Activated CD8-positive, alpha-beta memory T cell treated with anti-CD3 and anti-CD28 coated beads for 36 hours (primary cell): ENCODE results near the gene MED20. TPM values are rescaled to one million over a fixed set of nuclear protein-coding genes. Genes with fewer than 3 reads are reported as not detected.

ENCODE experiments used
- CTCF ChIA-PET: fragments of 350-600 bp; sonication (Branson Sonifier 250); formaldehyde crosslinking; loops from one replicate; lab custom pipeline; 2021; ENCODE audit warnings: antibody characterized with exemption; lab: Charles Lee
- POLR2A ChIA-PET: fragments of 350-600 bp; sonication (Branson Sonifier 250); formaldehyde crosslinking; loops from one replicate; lab custom pipeline; 2021; ENCODE audit warnings: antibody characterized with exemption; lab: Charles Lee
- total RNA-seq, 2 experiments: library from RNA; stranded (reverse); gene quantifications; one replicate each; pipeline ENCODE4 v1.2.3, GENCODE V29; 2021

Gene MED20
- total RNA-seq, 2 experiments from 2014 or later: 17.5 to 22.1 TPM

DNA sequence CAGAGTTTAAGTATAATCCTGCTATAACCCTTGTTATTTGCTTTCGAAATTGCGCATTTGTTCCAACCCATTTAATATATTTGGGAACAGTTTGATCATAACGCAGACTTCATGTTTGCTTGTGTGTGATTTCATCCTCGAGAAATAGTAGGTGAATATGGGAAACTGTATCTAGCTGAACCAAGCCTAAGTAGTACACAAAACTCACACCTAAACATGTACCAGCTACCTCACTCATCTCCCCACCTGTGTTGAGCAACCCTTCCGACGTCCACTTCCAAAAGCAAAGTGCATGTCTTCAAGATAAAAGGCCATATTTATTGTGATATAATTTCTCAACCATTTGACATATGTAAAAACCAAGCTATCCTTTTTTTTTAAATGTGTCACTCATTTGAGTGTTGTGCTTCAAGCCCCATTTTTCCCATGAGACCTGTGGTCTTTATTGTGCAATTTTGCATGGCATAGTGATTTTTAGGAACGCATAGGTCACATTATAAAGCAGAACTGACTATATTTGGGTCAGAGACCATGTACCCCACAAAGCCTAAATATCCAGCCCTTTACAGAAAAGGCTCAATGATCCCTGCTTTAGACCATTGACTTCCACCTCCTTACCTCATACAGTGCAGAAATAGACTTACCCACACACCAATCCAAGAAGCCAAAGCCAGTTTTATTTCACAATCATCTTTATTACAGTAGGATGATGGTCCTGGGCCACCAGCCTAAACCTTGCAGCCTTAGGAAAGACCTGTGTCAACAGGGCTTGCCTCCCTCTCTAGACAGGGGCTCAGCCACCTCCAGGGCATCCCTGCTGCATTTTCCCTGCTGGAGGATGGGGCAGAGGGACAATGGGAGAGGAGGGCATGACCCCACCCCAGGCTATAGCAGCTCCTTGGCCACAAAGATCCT, 13.6 kb upstream of the MED20 start:
- CTCF ChIA-PET: interaction anchor here (0.8 to 17.2 kb wide), 6 partner anchors 10 to 147 kb away, joined by 3 to 221 read pairs (median 6); partner anchors contain the start of genes BYSL, MED20, TAF8 and TOMM6
- POLR2A ChIA-PET: interaction anchor here (0.7 to 1.5 kb wide), 3 partner anchors 12 to 113 kb away, joined by 3 to 5 read pairs (median 3); no protein-coding TSS in a partner anchor

GRCh38 chr6:41932378-41932777, 11.4 kb upstream of the MED20 start:
- ChIA-PET CTCF (interaction anchor here (1.5 to 17.2 kb wide), 3 partner anchors 10 to 113 kb away, joined by 3 to 221 read pairs (median 46); partner anchors contain the start of genes BYSL, MED20 and TAF8), POLR2A (interaction anchor here (1.6 kb wide), 1 partner anchor 8 kb away, joined by 5 read pairs; no protein-coding TSS in a partner anchor)

DNA sequence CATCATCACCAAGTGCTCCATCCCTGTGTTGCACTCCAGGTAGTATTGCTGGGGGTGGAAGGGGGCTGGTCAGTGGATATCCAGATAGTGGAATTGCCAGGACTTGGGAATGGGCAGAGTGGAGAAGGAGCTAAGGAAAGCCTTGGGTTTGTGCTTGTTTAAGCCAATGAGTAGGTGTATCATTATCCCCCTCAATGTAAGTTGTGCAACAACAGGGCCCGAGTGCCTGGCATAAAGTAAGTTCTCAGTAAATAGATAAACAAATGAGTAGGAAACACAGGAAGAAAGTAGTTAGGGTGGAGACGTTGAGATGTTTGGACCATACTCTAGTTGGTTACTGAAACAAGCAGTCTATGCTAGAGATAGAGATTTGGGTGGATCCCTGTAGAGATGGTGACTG, 10.9 kb upstream of the MED20 start:
- POLR2A ChIA-PET: no interaction called here
- CTCF ChIA-PET: interaction anchor here (1.5 to 17.2 kb wide), 2 partner anchors 101 to 113 kb away, joined by 3 to 221 read pairs; partner anchors contain the start of gene TAF8

DNA sequence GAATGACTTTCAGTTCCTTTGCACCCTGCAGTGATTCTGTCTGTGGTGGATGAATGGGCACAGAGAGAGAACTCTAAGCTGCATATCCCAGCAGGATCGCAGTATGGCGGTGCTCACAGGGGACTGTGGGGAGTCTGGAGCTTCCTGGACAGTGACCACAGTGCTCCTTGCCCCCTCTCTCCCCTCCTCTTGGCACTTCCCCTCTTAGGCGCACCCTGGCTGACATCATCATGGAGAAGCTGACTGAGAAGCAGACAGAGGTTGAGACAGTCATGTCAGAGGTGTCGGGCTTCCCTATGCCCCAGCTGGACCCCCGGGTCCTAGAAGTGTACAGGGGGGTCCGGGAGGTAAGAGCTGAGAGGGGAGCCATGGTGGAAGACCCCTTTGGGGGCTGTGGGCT, 9.0 kb upstream of the MED20 start:
- POLR2A ChIA-PET: interaction anchor here (1.0 to 1.5 kb wide), 2 partner anchors 9 kb away, joined by 3 to 6 read pairs; partner anchors contain the start of genes BYSL and MED20
- CTCF ChIA-PET: interaction anchor here (1.1 to 17.2 kb wide), 2 partner anchors 9 to 115 kb away, joined by 4 to 221 read pairs; partner anchors contain the start of gene TAF8

- ChIA-PET CTCF (interaction anchor here (0.9 to 17.2 kb wide), 3 partner anchors 11 to 140 kb away, joined by 3 to 221 read pairs (median 3); partner anchors contain the start of genes TAF8 and TOMM6), POLR2A (interaction anchor here (0.6 kb wide), 1 partner anchor 102 kb away, joined by 3 read pairs; no protein-coding TSS in a partner anchor)
These were observed 6.3 kb upstream of the MED20 start for GRCh38 chr6:41927253-41927652.

DNA sequence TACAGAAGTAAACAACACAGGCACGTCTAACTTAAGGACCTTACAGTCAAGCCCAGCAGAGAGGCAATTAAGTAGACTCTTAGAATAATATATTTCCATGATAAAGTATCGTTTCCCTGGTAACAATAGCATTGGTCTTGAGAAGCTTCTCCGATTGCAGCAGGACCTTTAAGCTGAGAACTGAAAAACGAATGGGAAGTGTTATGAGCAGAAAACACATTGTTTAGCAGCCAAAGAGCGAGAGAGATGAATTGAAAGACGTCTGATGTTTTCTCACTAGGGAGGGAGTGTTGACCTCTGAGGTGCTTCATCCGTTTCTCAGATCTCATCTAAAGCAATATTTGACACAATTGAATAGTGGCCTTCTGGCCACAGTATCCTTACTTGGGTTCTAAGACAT, 1.2 kb upstream of the MED20 start:
- POLR2A ChIA-PET: interaction anchor here (1.3 to 2.0 kb wide), 2 partner anchors 13 to 122 kb away, joined by 5 to 13 read pairs; no protein-coding TSS in a partner anchor
- CTCF ChIA-PET: interaction anchor here (0.6 to 3.9 kb wide), 10 partner anchors 13 to 243 kb away, joined by 3 to 46 read pairs (median 5); partner anchors contain the start of genes TAF8 and USP49

- CTCF ChIA-PET: interaction anchor here (0.6 to 3.9 kb wide), 16 partner anchors 14 to 243 kb away, joined by 3 to 46 read pairs (median 6); partner anchors contain the start of genes CCND3, TAF8, TOMM6 and USP49
- POLR2A ChIA-PET: interaction anchor here (0.9 to 2.0 kb wide), 9 partner anchors 14 to 825 kb away, joined by 3 to 14 read pairs (median 5); partner anchors contain the start of genes CCND3 and TOMM6
These were observed 716 bp upstream of the MED20 start for GRCh38 chr6:41921712-41921998.

- POLR2A ChIA-PET: no interaction called here
- CTCF ChIA-PET: no interaction called here
These were observed 3.4 kb downstream of the MED20 start for GRCh38 chr6:41917528-41917927.

- CTCF ChIA-PET: interaction anchor here (0.6 to 0.8 kb wide), 2 partner anchors 8 to 129 kb away, joined by 3 read pairs; no protein-coding TSS in a partner anchor
- POLR2A ChIA-PET: no interaction called here
These were observed 5.9 kb downstream of the MED20 start for GRCh38 chr6:41914869-41915530.

DNA sequence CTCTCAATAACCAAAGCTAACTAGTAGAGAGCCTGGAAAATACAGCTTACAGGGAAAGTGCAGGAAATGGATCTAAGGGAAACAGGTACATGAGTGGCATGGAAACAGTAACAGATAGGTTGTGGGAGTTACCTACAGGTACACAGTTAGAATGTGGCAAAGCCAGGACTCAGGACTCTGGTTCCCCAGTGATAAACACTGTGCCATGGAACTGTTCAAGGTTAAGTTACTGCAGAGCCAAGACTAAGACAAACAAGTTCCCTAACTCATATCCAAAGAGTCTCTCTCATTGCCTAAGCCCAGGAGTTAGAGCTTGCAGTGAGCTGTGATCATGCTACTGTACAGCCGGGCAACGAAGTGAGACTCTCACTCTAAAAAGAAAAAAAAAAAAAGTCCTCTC, 6.6 kb downstream of the MED20 start:
- ChIA-PET CTCF (interaction anchor here (0.6 to 1.0 kb wide), 4 partner anchors 9 to 136 kb away, joined by 3 to 4 read pairs (median 3); no protein-coding TSS in a partner anchor), POLR2A (no interaction called here)

DNA sequence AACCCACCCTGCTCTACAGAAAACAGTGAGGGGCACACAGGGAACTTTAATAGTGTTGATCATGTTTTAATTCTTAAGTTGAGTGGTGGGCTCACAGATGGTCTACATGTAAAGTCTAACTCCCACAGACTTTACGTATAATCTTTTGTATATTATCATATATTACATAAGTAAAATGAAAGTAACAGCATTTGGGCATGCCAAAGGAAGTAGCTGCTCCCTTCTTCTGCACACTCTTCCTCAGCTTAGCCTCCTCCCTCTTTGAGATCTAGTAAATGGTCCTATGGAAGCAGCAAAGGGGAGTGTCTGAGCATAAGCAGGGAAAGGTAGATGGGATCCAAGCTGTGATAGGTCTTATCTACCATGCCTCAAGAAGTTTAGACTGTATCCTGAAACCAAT, 11.2 kb downstream of the MED20 start:
- CTCF ChIA-PET: interaction anchor here (0.9 kb wide), 2 partner anchors 11 to 175 kb away, joined by 3 read pairs; partner anchors contain the start of genes BYSL and MED20
- POLR2A ChIA-PET: no interaction called here

DNA sequence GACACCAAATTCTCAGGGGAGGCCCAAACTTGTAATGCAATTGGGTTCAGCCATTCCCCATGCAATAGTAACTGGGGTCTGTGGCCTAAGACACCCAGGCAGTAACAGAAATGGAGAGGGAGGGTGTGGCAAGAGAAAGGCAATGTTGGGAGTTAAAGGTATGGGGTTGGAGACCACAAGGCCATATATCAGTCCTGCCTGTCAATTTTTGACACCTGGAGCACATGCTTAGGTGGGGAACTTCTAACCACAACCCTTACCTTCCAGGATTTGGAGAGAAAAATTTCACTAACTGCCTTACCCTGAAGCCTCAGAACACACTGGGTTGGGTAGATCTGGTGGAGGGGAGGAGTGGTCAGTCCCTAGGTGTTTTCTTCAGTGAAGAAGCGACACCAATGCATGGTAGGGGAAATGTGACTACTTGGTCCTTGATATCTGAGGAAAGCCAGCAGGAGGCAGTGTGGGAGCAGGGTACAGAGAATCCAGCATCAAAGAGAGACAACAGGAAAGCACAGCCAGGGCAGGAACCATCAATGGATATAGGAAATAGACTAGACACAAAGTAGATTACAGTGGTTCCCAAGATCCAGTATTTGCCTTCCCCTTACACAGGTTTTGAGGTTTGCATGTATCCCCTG, 18.9 kb downstream of the MED20 start:
- POLR2A ChIA-PET: no interaction called here
- CTCF ChIA-PET: interaction anchor here (1.0 to 4.4 kb wide), 2 partner anchors 105 to 142 kb away, joined by 3 to 18 read pairs; no protein-coding TSS in a partner anchor

DNA sequence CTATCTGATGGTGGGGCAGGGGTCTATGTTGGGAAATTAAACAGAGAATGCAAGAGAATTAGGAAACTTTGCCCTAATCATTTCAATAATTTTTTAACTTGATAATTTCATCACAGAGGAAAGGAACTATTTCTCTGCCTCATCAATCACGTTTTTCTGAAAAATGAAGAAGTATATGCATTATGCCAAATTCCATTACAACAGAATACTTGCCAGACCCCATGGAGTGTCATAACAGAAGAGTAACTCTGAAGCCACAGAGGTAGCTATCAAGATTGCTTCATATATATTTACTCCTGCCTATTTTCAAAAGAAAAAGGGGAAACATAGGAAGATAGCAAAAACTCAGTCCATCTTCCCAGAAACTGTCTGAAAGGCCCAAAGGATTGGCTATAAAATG, 20.1 kb downstream of the MED20 start:
- ChIA-PET POLR2A (no interaction called here), CTCF (interaction anchor here (1.0 to 4.4 kb wide), 2 partner anchors 103 to 143 kb away, joined by 3 to 18 read pairs; no protein-coding TSS in a partner anchor)

GRCh38 chr6:41896281-41896680, 24.7 kb downstream of the MED20 start:
- ChIA-PET POLR2A (interaction anchor here (1.7 kb wide), 1 partner anchor 108 kb away, joined by 5 read pairs; the partner anchor contains the start of gene TOMM6), CTCF (interaction anchor here (0.7 to 2.7 kb wide), 8 partner anchors 17 to 208 kb away, joined by 3 to 20 read pairs (median 6); partner anchors contain the start of genes BYSL and MED20)

GRCh38 chr6:41895300-41896233, 25.4 kb downstream of the MED20 start, which contains the start of gene USP49:
USP49 (minus strand) TSS chr6:41895375; CDS start chr6:41806983, 88,392 bp downstream.
- ChIA-PET POLR2A (interaction anchor here (0.5 to 1.7 kb wide), 4 partner anchors 12 to 289 kb away, joined by 3 to 5 read pairs (median 3); partner anchors contain the start of gene TOMM6), CTCF (interaction anchor here (0.7 to 2.7 kb wide), 11 partner anchors 18 to 209 kb away, joined by 3 to 20 read pairs (median 4); partner anchors contain the start of genes BYSL, MED20 and TOMM6)
